PC-9 (cell line): Measurements from ENCODE around the gene PRPS1L1. TPM values are rescaled to one million over a fixed set of nuclear protein-coding genes. Genes with fewer than 3 reads are reported as not detected.

Experiments
- BruUV-seq: library from RNA; stranded (reverse); fragments of 400-500 nt; replicated peaks from 2 replicates; lab custom pipeline; 2021; lab: Mats Ljungman, UMichigan
- CTCF ChIA-PET: fragments of 300-600 bp; sonication (Branson Sonifier 250); formaldehyde crosslinking; loops from one replicate; lab custom pipeline; 2022; ENCODE audit warnings: antibody characterized with exemption; lab: Charles Lee
- POLR2A ChIA-PET: fragments of 300-600 bp; sonication (Branson Sonifier 250); formaldehyde crosslinking; loops from one replicate; lab custom pipeline; 2022; ENCODE audit warnings: antibody characterized with exemption; ENCODE audit not compliant: unreplicated experiment; lab: Charles Lee
- DNase-seq, 2 experiments: peaks; one replicate each; pipeline versions ENCODE4 v3.0.0 to v3.0.0-alpha.2; 2015 to 2022; ENCODE audit warnings: mixed read lengths in 1 of 2
- H2AFZ ChIP-seq: fragments of 200-600 bp; sonication (generic); 2 replicates; pipeline ENCODE4 v1.8.1; 2017; ENCODE audit warnings: antibody characterized with exemption
- H3F3A ChIP-seq: fragments of 200-600 bp; sonication (generic); 2 replicates; pipeline ENCODE4 v1.8.1; 2017; ENCODE audit warnings: antibody characterized with exemption, mild to moderate bottlenecking, low read depth; ENCODE audit not compliant: insufficient read depth
- H3K27ac ChIP-seq: fragments of 200-600 bp; sonication (generic); 2 replicates; pipeline ENCODE4 v1.6.1; 2016; ENCODE audit warnings: mixed run types
- H3K27me3 ChIP-seq: fragments of 200-600 bp; sonication (generic); 2 replicates; pipeline ENCODE4 v1.6.1; 2016; ENCODE audit warnings: low read depth, mixed run types; ENCODE audit not compliant: insufficient read depth
- H3K36me3 ChIP-seq: fragments of 200-600 bp; sonication (generic); 2 replicates; pipeline ENCODE4 v1.6.1; 2016; ENCODE audit warnings: low read depth, mixed run types
- H3K4me1 ChIP-seq: fragments of 200-600 bp; sonication (generic); replicated peaks from 2 replicates; pipeline ENCODE4 v1.6.1; 2016; ENCODE audit warnings: mixed run types; ENCODE audit not compliant: insufficient read depth
- H3K4me2 ChIP-seq: fragments of 200-600 bp; sonication (generic); 2 replicates; pipeline ENCODE4 v1.6.1; 2017; ENCODE audit warnings: mixed run types
- H3K4me3 ChIP-seq: fragments of 200-600 bp; sonication (generic); 2 replicates; pipeline ENCODE4 v1.6.1; 2016; ENCODE audit warnings: mixed run types
- H3K79me2 ChIP-seq: fragments of 200-600 bp; sonication (generic); 2 replicates; pipeline ENCODE4 v1.6.1; 2017; ENCODE audit warnings: low read depth, mixed run types
- H3K9me2 ChIP-seq: fragments of 200-600 bp; sonication (generic); 2 replicates; pipeline ENCODE4 v1.8.1; 2017; ENCODE audit warnings: mild to moderate bottlenecking; ENCODE audit not compliant: insufficient read depth
- H3K9me3 ChIP-seq: fragments of 200-600 bp; sonication (generic); 2 replicates; pipeline ENCODE4 v1.8.1; 2016; ENCODE audit warnings: low read depth; ENCODE audit not compliant: insufficient read depth
- H4K20me1 ChIP-seq: fragments of 200-600 bp; sonication (generic); 2 replicates; pipeline ENCODE4 v1.8.1; 2017; ENCODE audit not compliant: insufficient read depth
- EZH2 ChIP-seq: fragments of 200-600 bp; sonication (generic); IDR thresholded peaks from 2 replicates; pipeline ENCODE4 v1.8.0; 2017; ENCODE audit warnings: antibody characterized with exemption, low read depth
- intact Hi-C: fragments of 100-400 bp; cut with micrococcal nuclease; formaldehyde crosslinking; loops from one replicate; pipeline ENCODE4 v1.10.0; 2022; ENCODE audit not compliant: unreplicated experiment
- total RNA-seq: library from RNA; stranded (reverse); gene quantifications from 2 replicates; pipeline ENCODE4 v1.2.3, GENCODE V29; 2021
- TF ChIP-seq, protein P1 (sequence below): fragments of 200-600 bp; sonication (generic); conservative IDR thresholded peaks from 2 replicates; pipeline ENCODE4 v1.6.1; 2017; ENCODE audit warnings: mixed run types, antibody characterized with exemption, mild to moderate bottlenecking, moderate library complexity

PRPS1L1 gene
- total RNA-seq, 1 experiment from 2014 or later = not detected

DNA sequence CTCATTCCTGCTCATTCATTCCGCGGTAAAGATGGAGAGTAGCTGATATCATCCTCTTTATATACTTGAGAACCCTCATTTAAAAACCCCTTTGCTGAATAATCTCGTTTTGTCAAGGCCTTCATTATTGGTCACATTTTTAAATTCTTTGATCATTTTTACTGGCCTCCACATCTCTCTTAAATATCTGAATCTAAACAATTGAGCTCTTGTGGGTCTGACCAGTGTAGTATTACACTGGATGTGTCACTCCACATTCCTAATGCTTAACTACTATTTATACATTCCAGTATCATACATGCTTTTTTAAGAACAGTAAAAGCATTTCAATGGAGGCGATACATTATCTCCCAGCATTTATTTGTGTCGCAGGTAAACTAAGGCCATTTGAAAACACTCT lies 12.6 kb upstream of the PRPS1L1 start:
- DNase-seq = no peak
- no peak overlapping the region for H3K4me3 ChIP-seq
- POLR2A ChIA-PET = no interaction called here
- no TSS peak for BruUV-seq
- intact Hi-C loops = no loop called here
- TF ChIP-seq EZH2 = no peak
- TF ChIP-seq, protein P1, sequence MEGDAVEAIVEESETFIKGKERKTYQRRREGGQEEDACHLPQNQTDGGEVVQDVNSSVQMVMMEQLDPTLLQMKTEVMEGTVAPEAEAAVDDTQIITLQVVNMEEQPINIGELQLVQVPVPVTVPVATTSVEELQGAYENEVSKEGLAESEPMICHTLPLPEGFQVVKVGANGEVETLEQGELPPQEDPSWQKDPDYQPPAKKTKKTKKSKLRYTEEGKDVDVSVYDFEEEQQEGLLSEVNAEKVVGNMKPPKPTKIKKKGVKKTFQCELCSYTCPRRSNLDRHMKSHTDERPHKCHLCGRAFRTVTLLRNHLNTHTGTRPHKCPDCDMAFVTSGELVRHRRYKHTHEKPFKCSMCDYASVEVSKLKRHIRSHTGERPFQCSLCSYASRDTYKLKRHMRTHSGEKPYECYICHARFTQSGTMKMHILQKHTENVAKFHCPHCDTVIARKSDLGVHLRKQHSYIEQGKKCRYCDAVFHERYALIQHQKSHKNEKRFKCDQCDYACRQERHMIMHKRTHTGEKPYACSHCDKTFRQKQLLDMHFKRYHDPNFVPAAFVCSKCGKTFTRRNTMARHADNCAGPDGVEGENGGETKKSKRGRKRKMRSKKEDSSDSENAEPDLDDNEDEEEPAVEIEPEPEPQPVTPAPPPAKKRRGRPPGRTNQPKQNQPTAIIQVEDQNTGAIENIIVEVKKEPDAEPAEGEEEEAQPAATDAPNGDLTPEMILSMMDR = no peak
- peaks cover 8% of the 10 kb centered on the region for H3K4me1 ChIP-seq
- no peak overlapping the region for H2AFZ ChIP-seq
- H3K27me3 ChIP-seq = no peaks in the 10 kb centered on the region
- no peaks in the 10 kb centered on the region for H3K36me3 ChIP-seq
- no peaks in the 10 kb centered on the region for H3K79me2 ChIP-seq
- no peaks in the 10 kb centered on the region for H4K20me1 ChIP-seq
- no peaks in the 10 kb centered on the region for H3K9me2 ChIP-seq
- CTCF ChIA-PET = no interaction called here
- peaks cover 4% of the 10 kb centered on the region; the same call in 1 of the 2 replicates for H3K9me3 ChIP-seq
- H3K4me2 ChIP-seq = no peak overlapping the region
- H3K27ac ChIP-seq = no peak overlapping the region
- H3F3A ChIP-seq = no peaks in the 10 kb centered on the region

DNA sequence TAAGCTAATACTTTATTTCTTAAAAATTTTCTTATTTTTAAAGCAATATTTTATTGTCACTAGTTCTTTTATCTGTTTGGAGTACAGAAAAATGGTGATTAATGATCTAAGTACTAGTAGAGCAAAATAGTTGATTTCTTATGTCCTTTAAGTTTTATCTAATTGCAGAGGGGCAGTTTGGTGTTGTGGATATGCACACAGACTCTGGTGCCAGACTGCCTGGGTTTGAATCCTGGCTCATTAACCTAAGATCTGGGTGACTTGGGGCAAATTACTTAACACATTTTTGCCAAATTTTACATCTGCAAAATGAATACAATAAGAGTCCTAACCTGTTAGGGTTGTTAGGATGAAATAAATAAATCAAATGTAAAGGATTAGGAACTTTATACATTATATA lies 10.7 kb upstream of the PRPS1L1 start:
- no peak for DNase-seq
- POLR2A ChIA-PET = no interaction called here
- no peaks in the 10 kb centered on the region for H3F3A ChIP-seq

DNA sequence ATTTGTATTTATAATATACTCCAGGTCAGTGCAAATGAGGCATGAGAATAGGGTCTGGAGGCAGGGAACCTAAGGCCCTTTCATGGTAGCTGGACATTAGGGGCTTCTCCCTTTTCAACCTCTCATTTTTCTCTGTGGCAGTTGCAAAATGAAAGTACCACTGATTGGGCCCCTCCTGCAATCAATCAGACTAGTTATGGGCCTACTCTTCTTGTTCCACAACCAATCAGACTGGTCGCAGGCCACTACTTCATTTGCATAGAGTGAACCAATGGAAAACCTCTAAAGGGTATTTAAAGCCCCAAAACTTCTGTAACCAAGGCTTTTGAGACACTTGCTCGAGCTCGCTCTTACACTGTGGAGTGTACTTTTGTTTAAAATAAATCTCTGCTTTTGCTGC lies 10.0 kb upstream of the PRPS1L1 start:
- DNase-seq = no peak
- ChIA-PET CTCF (no interaction called here), POLR2A (no interaction called here)
- Histone ChIP-seq H3K4me2 (no peak overlapping the region), H3F3A (no peaks in the 10 kb centered on the region), H3K79me2 (no peaks in the 10 kb centered on the region), H3K27ac (no peak overlapping the region), H4K20me1 (no peaks in the 10 kb centered on the region), H3K4me3 (no peak overlapping the region), H3K9me2 (no peaks in the 10 kb centered on the region), H3K36me3 (no peaks in the 10 kb centered on the region), H2AFZ (no peak overlapping the region), H3K27me3 (no peaks in the 10 kb centered on the region), H3K4me1 (peaks cover 8% of the 10 kb centered on the region), H3K9me3 (peaks cover 2% of the 10 kb centered on the region; the same call in 1 of the 2 replicates)
- TF ChIP-seq EZH2 = no peak
- TF ChIP-seq, protein P1 = no peak
- intact Hi-C loops = no loop called here
- BruUV-seq = no TSS peak

More for the DNA sequence above, 10.7 kb upstream of the PRPS1L1 start:
- Histone ChIP-seq H3K4me1 (peaks cover 8% of the 10 kb centered on the region), H3K4me2 (no peak overlapping the region), H3K9me3 (peaks cover 4% of the 10 kb centered on the region; the same call in 1 of the 2 replicates), H3K79me2 (no peaks in the 10 kb centered on the region), H3K27ac (no peak overlapping the region), H3K9me2 (no peaks in the 10 kb centered on the region), H2AFZ (no peak overlapping the region), H4K20me1 (no peaks in the 10 kb centered on the region), H3K27me3 (no peaks in the 10 kb centered on the region), H3K36me3 (no peaks in the 10 kb centered on the region), H3K4me3 (no peak overlapping the region)
- no peak for TF ChIP-seq EZH2
- TF ChIP-seq, protein P1 = no peak
- CTCF ChIA-PET = interaction anchor here (0.5 kb wide), 1 partner anchor 385 kb away, joined by 3 read pairs; no protein-coding TSS in a partner anchor
- intact Hi-C loops = no loop called here
- BruUV-seq = no TSS peak
